Smooth muscle cell (in vitro differentiated cells): ENCODE results near the gene CC2D2A. TPM values are rescaled to one million over a fixed set of nuclear protein-coding genes. Genes with fewer than 3 reads are reported as not detected.

Source experiments
- DNase-seq: peaks from one replicate; lab custom pipeline; 2025; ENCODE audit not compliant: unreplicated experiment; lab: John Stamatoyannopoulos, UW
- H2AFZ ChIP-seq: fragments of 200-600 bp; sonication (generic); 2 replicates; pipeline ENCODE4 v1.6.0; 2016; ENCODE audit warnings: antibody characterized with exemption, low read depth, mild to moderate bottlenecking
- H3F3A ChIP-seq: fragments of 200-600 bp; sonication (generic); 2 replicates; pipeline ENCODE4 v1.6.0; 2017; ENCODE audit warnings: antibody characterized with exemption, low read depth
- H3K27ac ChIP-seq: fragments of 200-600 bp; sonication (generic); 2 replicates; pipeline ENCODE4 v1.5.1; 2016; ENCODE audit warnings: low read depth, mild to moderate bottlenecking
- H3K27me3 ChIP-seq: fragments of 200-600 bp; sonication (generic); 2 replicates; pipeline ENCODE4 v1.6.1; 2016; ENCODE audit warnings: low read depth, mild to moderate bottlenecking
- H3K36me3 ChIP-seq: fragments of 200-600 bp; sonication (generic); 2 replicates; pipeline ENCODE4 v1.5.1; 2016; ENCODE audit warnings: low read depth
- H3K4me1 ChIP-seq: fragments of 200-600 bp; sonication (generic); 2 replicates; pipeline ENCODE4 v1.5.1; 2016; ENCODE audit warnings: low read depth
- H3K4me2 ChIP-seq: fragments of 200-600 bp; sonication (generic); 2 replicates; pipeline ENCODE4 v1.6.0; 2016; ENCODE audit warnings: mild to moderate bottlenecking
- H3K4me3 ChIP-seq: fragments of 200-600 bp; sonication (generic); 2 replicates; pipeline ENCODE4 v1.5.1; 2016; ENCODE audit warnings: mild to moderate bottlenecking
- H3K79me2 ChIP-seq: fragments of 200-600 bp; sonication (generic); 2 replicates; pipeline ENCODE4 v1.6.0; 2016; ENCODE audit warnings: low read depth, mild to moderate bottlenecking
- H3K9ac ChIP-seq: fragments of 200-600 bp; sonication (generic); 2 replicates; pipeline ENCODE4 v1.6.0; 2016; ENCODE audit warnings: low read depth
- H3K9me3 ChIP-seq: fragments of 200-600 bp; sonication (generic); replicated peaks from 2 replicates; pipeline ENCODE4 v1.5.1; 2016; ENCODE audit warnings: low read depth
- H4K20me1 ChIP-seq: fragments of 200-600 bp; sonication (generic); 2 replicates; pipeline ENCODE4 v1.6.0; 2016; ENCODE audit warnings: low read depth
- CTCF ChIP-seq: fragments of 200-600 bp; sonication (generic); IDR thresholded peaks from 2 replicates; pipeline ENCODE4 v1.5.1; 2017; ENCODE audit warnings: borderline replicate concordance, mild to moderate bottlenecking, antibody characterized with exemption; ENCODE audit not compliant: insufficient read depth, poor library complexity, severe bottlenecking
- WGBS: methylation state at CpG from one replicate; pipeline ENCODE4 v1.1.7; 2016; ENCODE audit warnings: low lambda C conversion rate; 5-methylcytosine and 5-hydroxymethylcytosine counted together
- polyA plus RNA-seq: library from polyadenylated mRNA; unstranded; fragments of >200 nt; fragmentation: Nextera tagmentation; extraction: Ambion mirVana; gene quantifications from 2 replicates; pipeline ENCODE4 v1.2.1, GENCODE V29; 2016
- small RNA-seq: library from RNA; depleted of rRNA; stranded (forward); fragments of <200 nt; gene quantifications from one replicate; pipeline ENCODE3, GENCODE V24; 2014
- total RNA-seq: library from RNA; depleted of rRNA; stranded (reverse); fragments of >200 nt; gene quantifications from 2 replicates; pipeline ENCODE4 v1.2.3, GENCODE V29; 2014

CC2D2A gene
- total and polyA plus RNA-seq, 2 experiments from 2014 or later = 12.8 to 15.0 TPM

GRCh38 chr4:15648600-15648999, 178.9 kb downstream of the CC2D2A start:
- Histone ChIP-seq H3K9ac (no peak overlapping the region), H3K79me2 (peaks cover 100% of the 10 kb centered on the region), H3K36me3 (no peaks in the 10 kb centered on the region), H4K20me1 (peaks cover 100% of the 10 kb centered on the region), H3K4me3 (no peak overlapping the region), H2AFZ (no peak overlapping the region), H3F3A (peaks cover 3% of the 10 kb centered on the region), H3K4me1 (peaks cover 37% of the 10 kb centered on the region), H3K27ac (no peak overlapping the region), H3K4me2 (no peak overlapping the region), H3K27me3 (no peaks in the 10 kb centered on the region), H3K9me3 (no peaks in the 10 kb centered on the region)
- DNase-seq = no peak
- TF ChIP-seq CTCF = no peak
- WGBS = 86% methylated on average over 2 of the region's 2 CpGs

DNA sequence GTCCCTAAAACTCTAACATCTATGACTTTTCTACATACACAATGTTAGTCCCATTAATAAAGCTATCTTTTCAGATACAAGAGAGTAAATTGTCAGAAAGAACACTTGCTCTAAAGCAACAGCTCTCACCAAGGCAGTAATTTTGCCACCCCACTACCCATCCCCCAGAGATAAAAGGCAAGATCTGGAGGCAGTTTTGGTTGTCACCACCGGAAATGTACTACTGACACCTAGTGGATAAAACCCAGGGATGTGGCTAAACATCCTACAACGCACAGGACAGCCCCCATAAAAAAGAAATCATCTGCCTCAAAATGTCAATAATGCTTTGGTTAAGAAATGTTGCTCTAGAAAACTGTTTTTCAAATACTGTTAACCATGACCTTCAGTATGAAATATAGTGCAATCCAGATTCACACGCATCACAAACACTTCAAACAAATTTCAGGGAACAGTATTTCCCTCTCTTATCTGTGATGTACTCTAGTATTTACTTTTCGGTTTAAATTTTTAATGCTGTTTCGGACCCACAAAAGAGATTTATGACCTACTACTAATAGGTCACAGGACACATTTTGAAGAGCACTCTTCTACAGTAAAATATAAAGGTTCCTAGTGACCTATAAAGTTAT, 180.3 kb downstream of the CC2D2A start:
- no peak for DNase-seq
- H2AFZ ChIP-seq = no peak overlapping the region
- H3K4me1 ChIP-seq = peaks cover 40% of the 10 kb centered on the region
- peak overlapping the region; percentile 42 for H3K27ac ChIP-seq
- peaks cover 3% of the 10 kb centered on the region for H3F3A ChIP-seq
- peaks cover 95% of the 10 kb centered on the region for H3K79me2 ChIP-seq
- no peaks in the 10 kb centered on the region for H3K36me3 ChIP-seq
- H4K20me1 ChIP-seq = peaks cover 90% of the 10 kb centered on the region
- peak; percentile 54 for TF ChIP-seq CTCF
- peak overlapping the region; percentile 10 for H3K4me3 ChIP-seq
- no peaks in the 10 kb centered on the region for H3K27me3 ChIP-seq
- H3K4me2 ChIP-seq = peak overlapping the region; percentile 32
- no peaks in the 10 kb centered on the region for H3K9me3 ChIP-seq
- no peak overlapping the region for H3K9ac ChIP-seq
- 19% methylated on average over 5 of the region's 5 CpGs for WGBS

Small RNA genes lying within 50 kb of the gene (small RNA-seq; reads per million reads assigned to genes)
- 0.13 reads per million for gene AC007016.1

Other genes starting within 250 kb of the CC2D2A start
- gene C1QTNF7, start 41.8 kb upstream of the CC2D2A start, total RNA-seq = 1.6 and 5.3 TPM in 2 replicates
- 0.91 and 2.3 TPM in 2 replicates for gene C1QTNF7, start 41.8 kb upstream of the CC2D2A start, polyA plus RNA-seq
- gene FBXL5, start 185.5 kb downstream of the CC2D2A start, total RNA-seq = 94.6 and 109 TPM in 2 replicates
- gene FBXL5, start 185.5 kb downstream of the CC2D2A start, polyA plus RNA-seq = 47.0 and 50.1 TPM in 2 replicates
- 24.1 and 51.7 TPM in 2 replicates for gene FAM200B, start 211.9 kb downstream of the CC2D2A start, total RNA-seq
- 49.8 and 52.1 TPM in 2 replicates for gene FAM200B, start 211.9 kb downstream of the CC2D2A start, polyA plus RNA-seq
- gene BST1, start 233.2 kb downstream of the CC2D2A start, total RNA-seq = 4.8 and 5.2 TPM in 2 replicates
- 5.2 and 9.6 TPM in 2 replicates for gene BST1, start 233.2 kb downstream of the CC2D2A start, polyA plus RNA-seq